Prostate gland (tissue), 2 donors: ENCODE results near the gene UNC5C.

ENCODE experiments used
- POLR2A ChIP-seq: fragments of 450-650 bp; IDR thresholded peaks from one replicate; pipeline ENCODE4 v1.6.1; 2016; ENCODE audit warnings: antibody characterized with exemption, mild to moderate bottlenecking
- TF ChIP-seq, protein P1 (sequence below), 4 experiments: fragments of 200-600 bp in 2 of 4; fragments of 450-650 bp in 2 of 4; sonication (generic) in 2 of 4; IDR thresholded peaks; 1 replicate in 3 of 4; 2 replicates in 1 of 4; pipeline ENCODE4 v1.5.1; 2016 to 2019; ENCODE audit warnings: antibody characterized with exemption in 4 of 4, mild to moderate bottlenecking in 2 of 4, moderate library complexity in 2 of 4

- TF ChIP-seq, protein P1, sequence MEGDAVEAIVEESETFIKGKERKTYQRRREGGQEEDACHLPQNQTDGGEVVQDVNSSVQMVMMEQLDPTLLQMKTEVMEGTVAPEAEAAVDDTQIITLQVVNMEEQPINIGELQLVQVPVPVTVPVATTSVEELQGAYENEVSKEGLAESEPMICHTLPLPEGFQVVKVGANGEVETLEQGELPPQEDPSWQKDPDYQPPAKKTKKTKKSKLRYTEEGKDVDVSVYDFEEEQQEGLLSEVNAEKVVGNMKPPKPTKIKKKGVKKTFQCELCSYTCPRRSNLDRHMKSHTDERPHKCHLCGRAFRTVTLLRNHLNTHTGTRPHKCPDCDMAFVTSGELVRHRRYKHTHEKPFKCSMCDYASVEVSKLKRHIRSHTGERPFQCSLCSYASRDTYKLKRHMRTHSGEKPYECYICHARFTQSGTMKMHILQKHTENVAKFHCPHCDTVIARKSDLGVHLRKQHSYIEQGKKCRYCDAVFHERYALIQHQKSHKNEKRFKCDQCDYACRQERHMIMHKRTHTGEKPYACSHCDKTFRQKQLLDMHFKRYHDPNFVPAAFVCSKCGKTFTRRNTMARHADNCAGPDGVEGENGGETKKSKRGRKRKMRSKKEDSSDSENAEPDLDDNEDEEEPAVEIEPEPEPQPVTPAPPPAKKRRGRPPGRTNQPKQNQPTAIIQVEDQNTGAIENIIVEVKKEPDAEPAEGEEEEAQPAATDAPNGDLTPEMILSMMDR (IDR thresholded peaks at IDR 0.05): no peak
- TF ChIP-seq POLR2A: no peak
Measured at GRCh38 chr4:95552942-95553550, 4.3 kb upstream of the UNC5C start.
